T-helper 1 cell treated with Interleukin-12 subunit alpha and Interleukin-12 subunit beta and Interleukin-4 antibody, amounts not matched to agents 30 μg/mL and 1 μg/mL, for 36 hours (primary cell): ENCODE data around the gene MROH2A.

ENCODE experiments used
- H3K27ac Mint-ChIP-seq: one replicate; pipeline ENCODE4 v1.8.0; 2021; ENCODE audit warnings: mild to moderate bottlenecking, mixed read lengths
- H3K27me3 Mint-ChIP-seq: one replicate; pipeline ENCODE4 v1.8.0; 2021; ENCODE audit warnings: low read depth, mixed read lengths
- H3K36me3 Mint-ChIP-seq: one replicate; pipeline ENCODE4 v1.8.0; 2021; ENCODE audit warnings: low read depth, mixed read lengths
- H3K4me1 Mint-ChIP-seq: one replicate; pipeline ENCODE4 v1.8.0; 2021; ENCODE audit warnings: low read depth, mixed read lengths
- H3K4me3 Mint-ChIP-seq: one replicate; pipeline ENCODE4 v1.8.0; 2021; ENCODE audit warnings: mild to moderate bottlenecking, moderate library complexity, mixed read lengths
- H3K9me3 Mint-ChIP-seq: one replicate; pipeline ENCODE4 v1.8.0; 2021; ENCODE audit warnings: mixed read lengths

The MROH2A gene

GRCh38 chr2:233779722-233780121 lies 1.6 kb downstream of the MROH2A start:
- Mint-ChIP-seq H3K9me3 (peaks cover 16% of the 10 kb centered on the region), H3K27ac (no peak overlapping the region), H3K36me3 (no peaks in the 10 kb centered on the region), H3K4me1 (no peaks in the 10 kb centered on the region), H3K27me3 (peaks cover 16% of the 10 kb centered on the region), H3K4me3 (no peak overlapping the region)

DNA sequence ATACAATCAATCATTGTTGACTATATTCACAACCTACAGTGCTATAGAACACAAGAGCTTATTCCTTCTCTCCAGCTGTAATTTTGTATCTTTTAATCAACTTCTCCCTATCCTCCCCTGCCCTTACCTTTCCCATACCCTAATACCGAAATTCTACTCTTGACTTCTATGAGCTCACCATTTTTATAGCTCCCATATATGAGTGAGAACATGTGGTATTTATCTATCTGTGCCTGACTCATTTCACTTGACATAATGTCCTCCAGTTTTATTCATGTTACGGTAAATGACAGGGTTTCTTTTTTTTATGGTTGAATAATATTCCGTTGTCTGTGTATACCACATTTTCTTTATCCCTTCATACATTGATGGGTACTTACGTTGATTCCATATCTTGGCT lies 2.6 kb downstream of the MROH2A start:
- Mint-ChIP-seq H3K9me3 (peaks cover 15% of the 10 kb centered on the region), H3K27ac (no peak overlapping the region), H3K4me1 (no peaks in the 10 kb centered on the region), H3K27me3 (peaks cover 16% of the 10 kb centered on the region), H3K4me3 (no peak overlapping the region), H3K36me3 (no peaks in the 10 kb centered on the region)

GRCh38 chr2:233789554-233789953 lies 11.4 kb downstream of the MROH2A start:
- H3K4me3 Mint-ChIP-seq, result no peak overlapping the region
- H3K4me1 Mint-ChIP-seq, result no peaks in the 10 kb centered on the region

DNA sequence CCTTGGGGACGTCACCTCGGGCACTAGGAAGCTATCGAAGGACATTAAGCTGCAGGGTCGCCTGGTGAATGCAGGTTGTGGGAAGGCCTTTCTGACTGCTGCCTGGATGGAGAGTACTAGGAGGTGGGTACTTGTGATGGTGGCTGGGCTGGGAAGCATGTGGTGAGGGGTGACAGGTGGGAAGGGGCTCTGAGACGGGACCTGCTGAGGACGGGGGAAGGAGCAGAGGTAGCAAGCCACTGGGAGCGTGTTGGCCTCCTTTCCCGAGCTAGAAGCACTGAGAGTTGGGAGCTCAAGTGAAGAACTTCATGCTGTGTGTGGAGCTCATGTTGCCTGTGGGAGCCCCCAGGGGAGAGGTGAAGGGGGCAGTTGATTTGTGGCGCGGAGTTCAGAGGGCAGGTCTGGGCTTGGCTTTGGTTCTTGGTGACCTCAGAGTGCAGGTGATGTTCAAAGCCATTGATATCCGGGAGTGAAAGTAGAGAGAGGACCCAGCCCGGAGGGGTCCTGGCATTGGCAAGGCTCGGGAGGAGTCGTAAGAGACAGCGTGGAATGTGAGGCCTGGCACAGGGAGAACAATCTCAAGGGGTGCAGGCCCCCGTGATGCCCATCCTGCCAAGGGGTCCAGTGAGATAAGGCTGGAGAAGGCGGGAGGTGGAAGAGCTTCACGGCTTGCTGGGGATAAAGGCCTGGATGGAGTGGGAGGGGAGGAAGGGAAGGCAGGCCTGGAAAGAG lies 13.2 kb downstream of the MROH2A start:
- H3K27ac Mint-ChIP-seq, result no peak overlapping the region
- no peaks in the 10 kb centered on the region for H3K4me1 Mint-ChIP-seq
- no peaks in the 10 kb centered on the region for H3K36me3 Mint-ChIP-seq
- no peak overlapping the region for H3K4me3 Mint-ChIP-seq
- no peaks in the 10 kb centered on the region for H3K27me3 Mint-ChIP-seq
- no peaks in the 10 kb centered on the region for H3K9me3 Mint-ChIP-seq

More at GRCh38 chr2:233789554-233789953, 11.4 kb downstream of the MROH2A start:
- H3K27ac Mint-ChIP-seq, result no peak overlapping the region
- no peaks in the 10 kb centered on the region for H3K36me3 Mint-ChIP-seq
- no peaks in the 10 kb centered on the region for H3K27me3 Mint-ChIP-seq
- no peaks in the 10 kb centered on the region for H3K9me3 Mint-ChIP-seq

GRCh38 chr2:233791883-233792329 lies 13.8 kb downstream of the MROH2A start:
- H3K4me1 Mint-ChIP-seq, result no peaks in the 10 kb centered on the region

GRCh38 chr2:233792720-233793119 lies 14.6 kb downstream of the MROH2A start:
- Mint-ChIP-seq H3K36me3 (no peaks in the 10 kb centered on the region), H3K27ac (no peak overlapping the region), H3K27me3 (no peaks in the 10 kb centered on the region), H3K4me1 (no peaks in the 10 kb centered on the region), H3K4me3 (no peak overlapping the region), H3K9me3 (no peaks in the 10 kb centered on the region)

More at GRCh38 chr2:233791883-233792329, 13.8 kb downstream of the MROH2A start:
- Mint-ChIP-seq H3K27ac (no peak overlapping the region), H3K36me3 (no peaks in the 10 kb centered on the region), H3K4me3 (no peak overlapping the region), H3K9me3 (no peaks in the 10 kb centered on the region), H3K27me3 (no peaks in the 10 kb centered on the region)

DNA sequence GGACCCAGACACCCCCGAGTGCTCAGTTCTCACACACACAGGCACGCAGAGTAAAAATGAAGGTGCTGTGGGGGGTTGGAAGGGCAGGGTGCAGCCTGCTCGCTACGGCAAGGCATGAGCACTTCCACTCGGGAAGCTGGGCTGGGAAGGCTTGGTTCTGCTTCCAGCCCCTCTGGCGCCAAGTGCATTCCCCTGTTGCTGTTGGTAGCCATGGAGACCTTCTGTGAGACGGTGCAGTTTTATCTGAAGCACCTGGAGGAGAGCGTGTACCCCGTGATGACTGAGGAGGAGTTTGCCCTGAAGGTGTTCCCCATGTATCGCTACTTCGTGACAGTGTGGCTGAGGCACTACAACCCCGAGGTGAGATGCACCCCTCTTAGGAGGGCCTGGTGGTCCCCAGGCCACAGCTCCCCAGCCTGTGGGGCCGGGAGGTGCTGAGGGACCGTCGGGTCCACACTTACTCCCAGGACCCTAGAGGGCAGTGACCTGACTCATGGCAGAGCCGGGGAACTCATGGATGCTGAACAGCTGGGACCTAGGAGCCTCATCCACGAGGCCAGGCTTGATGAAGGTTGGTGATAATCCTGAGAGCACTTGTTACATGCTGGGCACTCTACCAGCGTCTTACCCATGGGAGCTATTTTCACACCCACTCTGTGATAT lies 15.5 kb downstream of the MROH2A start:
- no peaks in the 10 kb centered on the region for H3K4me1 Mint-ChIP-seq
- no peaks in the 10 kb centered on the region for H3K36me3 Mint-ChIP-seq
- no peaks in the 10 kb centered on the region for H3K9me3 Mint-ChIP-seq
- no peak overlapping the region for H3K27ac Mint-ChIP-seq
- H3K27me3 Mint-ChIP-seq, result no peaks in the 10 kb centered on the region
- H3K4me3 Mint-ChIP-seq, result no peak overlapping the region

GRCh38 chr2:233794128-233794658 lies 16.1 kb downstream of the MROH2A start:
- H3K4me3 Mint-ChIP-seq, result no peak overlapping the region
- H3K9me3 Mint-ChIP-seq, result no peaks in the 10 kb centered on the region
- no peaks in the 10 kb centered on the region for H3K27me3 Mint-ChIP-seq
- H3K36me3 Mint-ChIP-seq, result no peaks in the 10 kb centered on the region
- H3K27ac Mint-ChIP-seq, result no peak overlapping the region
- H3K4me1 Mint-ChIP-seq, result no peaks in the 10 kb centered on the region

DNA sequence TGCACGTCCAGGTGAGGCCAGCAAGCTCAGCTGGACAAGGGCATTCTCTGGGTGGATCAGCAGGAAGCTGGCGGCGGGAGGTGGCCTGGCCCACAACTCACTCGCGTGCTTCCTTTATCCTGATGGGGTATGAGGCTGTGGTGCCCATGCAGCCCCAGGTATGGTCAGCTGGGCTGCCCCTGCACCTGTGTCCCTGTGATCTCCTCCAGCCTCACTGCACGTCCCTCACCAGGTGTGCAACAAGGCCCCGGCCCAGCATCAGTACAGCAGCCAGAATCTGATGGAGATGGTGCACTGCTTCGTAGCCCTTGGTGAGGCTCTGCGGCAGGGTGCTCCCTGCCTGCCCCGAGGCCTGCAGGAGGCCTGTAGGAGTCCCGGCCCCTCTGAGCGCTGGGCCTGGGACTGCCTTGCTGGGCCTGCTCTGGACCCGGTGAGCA lies 17.6 kb downstream of the MROH2A start:
- H3K9me3 Mint-ChIP-seq, result no peaks in the 10 kb centered on the region
- no peak overlapping the region for H3K27ac Mint-ChIP-seq
- no peaks in the 10 kb centered on the region for H3K27me3 Mint-ChIP-seq
- no peak overlapping the region for H3K4me3 Mint-ChIP-seq
- no peaks in the 10 kb centered on the region for H3K4me1 Mint-ChIP-seq
- no peaks in the 10 kb centered on the region for H3K36me3 Mint-ChIP-seq

GRCh38 chr2:233796254-233796653 lies 18.1 kb downstream of the MROH2A start:
- H3K36me3 Mint-ChIP-seq, result no peaks in the 10 kb centered on the region
- no peak overlapping the region for H3K4me3 Mint-ChIP-seq
- no peaks in the 10 kb centered on the region for H3K9me3 Mint-ChIP-seq
- no peak overlapping the region for H3K27ac Mint-ChIP-seq
- H3K4me1 Mint-ChIP-seq, result no peaks in the 10 kb centered on the region
- H3K27me3 Mint-ChIP-seq, result no peaks in the 10 kb centered on the region

DNA sequence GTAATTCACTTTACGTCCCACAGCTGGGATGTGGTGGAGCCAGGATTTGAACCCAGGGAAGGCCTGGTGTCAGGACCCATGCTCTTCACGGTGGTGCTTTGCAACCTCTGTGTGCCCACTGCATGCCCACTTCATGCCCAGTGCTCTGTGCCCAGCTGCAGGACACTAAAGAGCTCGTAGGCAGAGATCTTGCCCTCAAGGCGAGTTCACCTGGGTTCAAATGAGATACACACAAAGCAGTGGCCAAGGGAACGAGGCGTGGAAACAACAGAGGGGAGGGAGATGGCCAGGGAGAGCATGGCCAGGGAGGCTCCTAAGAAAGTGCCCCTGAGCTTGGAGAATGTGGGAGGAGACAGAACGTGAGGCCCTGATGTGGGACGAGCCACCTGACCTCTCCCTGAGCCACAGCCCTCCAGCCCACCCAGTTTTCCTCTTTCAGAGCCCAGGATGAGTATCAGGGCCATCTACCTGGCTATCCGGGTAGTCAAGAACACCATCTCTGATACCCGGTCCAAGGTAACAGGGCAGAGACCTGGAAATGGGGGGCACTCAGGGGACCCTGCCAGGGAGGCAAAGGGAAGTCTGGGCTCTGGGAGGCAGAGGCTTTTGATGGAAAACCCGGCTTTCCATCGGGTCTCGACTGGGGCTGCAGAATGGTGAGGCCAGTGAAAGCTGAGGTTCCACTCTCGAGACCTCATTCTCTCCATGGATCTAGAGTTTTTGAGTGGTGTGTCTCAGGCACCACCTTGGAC lies 20.4 kb downstream of the MROH2A start:
- Mint-ChIP-seq H3K27ac (no peak overlapping the region), H3K4me3 (no peak overlapping the region), H3K4me1 (no peaks in the 10 kb centered on the region), H3K27me3 (no peaks in the 10 kb centered on the region), H3K36me3 (no peaks in the 10 kb centered on the region), H3K9me3 (no peaks in the 10 kb centered on the region)

DNA sequence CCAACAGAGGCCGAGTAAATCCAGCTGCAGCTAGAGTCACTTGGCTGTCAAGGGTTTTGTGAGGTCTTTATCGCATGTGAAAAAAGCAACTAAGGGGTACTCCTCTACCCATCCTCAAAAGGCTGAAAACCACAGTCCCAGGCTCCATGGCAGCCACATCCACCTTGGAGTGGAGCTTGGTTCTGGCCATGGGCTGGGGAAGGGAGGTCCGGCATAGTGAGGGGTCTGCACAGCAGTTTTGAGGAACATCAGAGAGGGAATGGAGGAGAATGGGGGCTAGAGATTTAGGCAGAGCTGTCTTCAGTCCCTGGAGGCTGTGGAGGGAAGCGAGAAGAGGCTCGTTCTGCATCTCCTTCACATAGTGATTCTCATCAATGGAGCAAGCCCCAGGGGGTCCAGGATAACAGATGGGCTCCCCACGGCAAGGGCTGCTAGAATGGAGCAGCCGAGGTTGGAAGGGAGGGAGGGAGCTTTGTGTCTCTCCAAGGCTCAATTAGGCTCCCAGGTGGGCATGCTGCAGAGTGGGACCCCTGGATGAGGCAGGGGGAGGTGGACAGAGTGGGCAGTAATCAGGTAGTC lies 21.0 kb downstream of the MROH2A start:
- H3K4me3 Mint-ChIP-seq, result no peak overlapping the region
- H3K27ac Mint-ChIP-seq, result no peak overlapping the region
- no peaks in the 10 kb centered on the region for H3K9me3 Mint-ChIP-seq
- H3K27me3 Mint-ChIP-seq, result no peaks in the 10 kb centered on the region
- H3K36me3 Mint-ChIP-seq, result no peaks in the 10 kb centered on the region
- H3K4me1 Mint-ChIP-seq, result no peaks in the 10 kb centered on the region

- Mint-ChIP-seq H3K4me1 (no peaks in the 10 kb centered on the region), H3K4me3 (no peak overlapping the region), H3K9me3 (no peaks in the 10 kb centered on the region), H3K36me3 (no peaks in the 10 kb centered on the region), H3K27me3 (no peaks in the 10 kb centered on the region), H3K27ac (no peak overlapping the region)
Observed at GRCh38 chr2:233799716-233800115, 21.6 kb downstream of the MROH2A start.

DNA sequence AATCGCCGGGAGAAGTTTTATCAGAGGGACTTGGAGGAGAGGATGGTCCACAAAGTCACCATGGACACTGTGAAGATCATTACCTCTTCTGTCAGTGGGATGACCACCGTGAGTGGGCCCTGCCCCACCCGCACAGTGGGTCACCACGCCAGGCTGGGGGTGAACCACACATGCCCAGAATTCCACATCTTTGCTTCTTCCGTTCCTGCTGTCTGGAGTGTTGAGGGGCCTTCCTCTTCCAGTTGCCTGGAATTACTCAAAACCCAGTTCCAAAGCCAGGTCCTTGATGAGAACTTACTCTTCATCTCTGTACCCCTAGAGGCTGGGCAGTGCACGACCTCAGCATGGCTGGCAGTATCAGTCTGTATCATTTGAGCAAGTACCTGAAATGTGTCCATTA lies 22.1 kb downstream of the MROH2A start:
- H3K36me3 Mint-ChIP-seq, result no peaks in the 10 kb centered on the region
- no peak overlapping the region for H3K27ac Mint-ChIP-seq
- no peaks in the 10 kb centered on the region for H3K27me3 Mint-ChIP-seq
- no peaks in the 10 kb centered on the region for H3K9me3 Mint-ChIP-seq
- no peaks in the 10 kb centered on the region for H3K4me1 Mint-ChIP-seq
- H3K4me3 Mint-ChIP-seq, result no peak overlapping the region
